ENCODE measurements around the gene ATP11A. TPM values are rescaled to one million over a fixed set of nuclear protein-coding genes. Genes with fewer than 3 reads are reported as not detected.

Gene ATP11A
- total RNA-seq, 3 donors from 2014 or later = 22.1 to 27.2 (median 26.8) TPM

DNA sequence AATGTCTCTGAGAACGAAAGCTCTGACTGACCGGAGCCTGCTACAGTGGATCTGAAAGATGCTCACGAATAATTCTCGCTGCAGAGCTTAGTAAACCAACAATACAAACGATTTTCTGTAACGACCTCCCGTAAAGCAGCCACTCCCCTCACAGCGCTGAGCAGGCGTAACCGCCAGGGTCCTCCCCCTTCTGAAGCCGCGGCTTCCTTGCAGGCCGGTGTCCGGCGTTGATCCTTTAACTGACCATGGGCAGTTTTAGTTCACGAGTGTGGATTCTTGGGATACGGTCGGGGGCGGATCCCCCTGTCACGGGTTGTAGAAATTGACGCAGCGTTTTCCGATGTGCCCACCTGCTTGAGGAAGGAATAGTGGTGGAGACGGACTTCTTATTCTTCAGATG is 75.9 kb downstream of the ATP11A start:
- intact Hi-C loops (cut with DNase I; ENCODE audit: low total_unique reads) = no loop called here
- H3K27ac ChIP-seq = no peak overlapping the region
- H3K27me3 ChIP-seq = no peaks in the 10 kb centered on the region
- no peaks in the 10 kb centered on the region for H3K4me1 ChIP-seq
- H3K9me3 ChIP-seq = no peaks in the 10 kb centered on the region
- H3K36me3 ChIP-seq = no peaks in the 10 kb centered on the region
- no peak overlapping the region for H3K4me3 ChIP-seq
- TF ChIP-seq POLR2AphosphoS5 (IDR thresholded peaks at IDR 0.05) = no peak
- TF ChIP-seq POLR2A (IDR thresholded peaks at IDR 0.05) = no peak
- no peak for TF ChIP-seq CTCF (IDR thresholded peaks at IDR 0.05)
- DNase-seq (ENCODE audit: low spot score in 2 of 2) = no peak

DNA sequence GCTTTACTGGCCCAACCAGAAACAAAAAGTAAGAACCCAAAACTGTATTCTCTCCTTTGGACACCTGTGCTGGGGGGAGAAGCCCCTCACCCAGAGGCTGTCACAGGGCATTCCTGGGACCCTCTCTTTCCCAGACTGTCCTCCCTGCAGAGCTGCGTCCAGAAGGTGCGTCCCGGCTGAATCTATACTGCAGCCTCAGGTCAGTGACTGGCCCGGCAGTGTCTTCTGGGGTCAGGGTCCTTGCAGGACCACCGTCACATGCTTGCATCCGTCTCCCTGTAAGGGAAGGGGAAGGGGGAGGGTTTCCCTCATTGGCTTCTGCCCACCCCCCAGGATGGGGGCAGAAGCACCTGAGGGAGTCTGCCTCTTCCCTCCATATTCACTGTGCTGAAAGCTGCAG is 76.5 kb downstream of the ATP11A start:
- Histone ChIP-seq H3K36me3 (no peaks in the 10 kb centered on the region), H3K27me3 (no peaks in the 10 kb centered on the region), H3K4me1 (no peaks in the 10 kb centered on the region), H3K4me3 (no peak overlapping the region), H3K27ac (no peak overlapping the region), H3K9me3 (no peaks in the 10 kb centered on the region)
- TF ChIP-seq POLR2AphosphoS5 (IDR thresholded peaks at IDR 0.05) (no peak), POLR2A (IDR thresholded peaks at IDR 0.05) (no peak), CTCF (IDR thresholded peaks at IDR 0.05) (no peak)
- DNase-seq (ENCODE audit: low spot score in 2 of 2) = no peak
- intact Hi-C loops (cut with DNase I; ENCODE audit: low total_unique reads) = no loop called here

- Histone ChIP-seq H3K4me1 (no peaks in the 10 kb centered on the region), H3K27me3 (no peaks in the 10 kb centered on the region), H3K9me3 (no peaks in the 10 kb centered on the region), H3K27ac (no peak overlapping the region), H3K4me3 (no peak overlapping the region), H3K36me3 (no peaks in the 10 kb centered on the region)
- no peak for DNase-seq (ENCODE audit: low spot score in 2 of 2)
- no peak for TF ChIP-seq POLR2AphosphoS5 (IDR thresholded peaks at IDR 0.05)
- TF ChIP-seq POLR2A (IDR thresholded peaks at IDR 0.05) = no peak
- no peak for TF ChIP-seq CTCF (IDR thresholded peaks at IDR 0.05)
- intact Hi-C loops (cut with DNase I; ENCODE audit: low total_unique reads) = no loop called here
Measured at GRCh38 chr13:112767506-112768471, 78.0 kb downstream of the ATP11A start.

GRCh38 chr13:112768795-112769481 is 79.1 kb downstream of the ATP11A start:
- no peaks in the 10 kb centered on the region for H3K36me3 ChIP-seq
- H3K27ac ChIP-seq = no peak overlapping the region
- H3K27me3 ChIP-seq = no peaks in the 10 kb centered on the region
- H3K9me3 ChIP-seq = no peaks in the 10 kb centered on the region
- TF ChIP-seq POLR2AphosphoS5 (IDR thresholded peaks at IDR 0.05) (no peak), CTCF (IDR thresholded peaks at IDR 0.05) (no peak), POLR2A (IDR thresholded peaks at IDR 0.05) (no peak)
- no peak for DNase-seq (ENCODE audit: low spot score in 2 of 2)
- intact Hi-C loops (cut with DNase I; ENCODE audit: low total_unique reads) = no loop called here
- H3K4me3 ChIP-seq = no peak overlapping the region
- no peaks in the 10 kb centered on the region for H3K4me1 ChIP-seq

GRCh38 chr13:112769615-112770014 is 79.8 kb downstream of the ATP11A start:
- no peak for DNase-seq (ENCODE audit: low spot score in 2 of 2)
- no peaks in the 10 kb centered on the region for H3K9me3 ChIP-seq
- H3K27me3 ChIP-seq = no peaks in the 10 kb centered on the region
- H3K36me3 ChIP-seq = no peaks in the 10 kb centered on the region
- H3K4me1 ChIP-seq = no peaks in the 10 kb centered on the region
- H3K4me3 ChIP-seq = no peak overlapping the region
- TF ChIP-seq POLR2A (IDR thresholded peaks at IDR 0.05) (no peak), CTCF (IDR thresholded peaks at IDR 0.05) (no peak), POLR2AphosphoS5 (IDR thresholded peaks at IDR 0.05) (no peak)
- intact Hi-C loops (cut with DNase I; ENCODE audit: low total_unique reads) = no loop called here
- H3K27ac ChIP-seq = no peak overlapping the region
